Forelimb muscle (tissue), 1 donor: Measurements from ENCODE around the gene CWF19L1. TPM values are rescaled to one million over a fixed set of nuclear protein-coding genes. Genes with fewer than 3 reads are reported as not detected.
"Not testable (repeated sequence)": the region's sequence is repeated elsewhere in the genome, so short reads cannot be mapped to it uniquely, and the experiment has no call there.

Experiments used
- DNase-seq: peaks from one replicate; pipeline ENCODE4 v3.0.0-alpha.2; 2013; ENCODE audit warnings: low read depth
- polyA plus RNA-seq: library from polyadenylated mRNA; unstranded; fragments of 120-200 nt; gene quantifications from one replicate; pipeline ENCODE4 v1.2.1, GENCODE V29; 2013; ENCODE audit not compliant: insufficient read length

Gene CWF19L1
- 21.6 TPM for polyA plus RNA-seq

- peak; percentile 77 for DNase-seq
Observed at GRCh38 chr10:100267239-100268104, at the start of gene CWF19L1. CWF19L1 (minus strand) TSS chr10:100267638; CDS start chr10:100267593, 45 bp downstream.

DNA sequence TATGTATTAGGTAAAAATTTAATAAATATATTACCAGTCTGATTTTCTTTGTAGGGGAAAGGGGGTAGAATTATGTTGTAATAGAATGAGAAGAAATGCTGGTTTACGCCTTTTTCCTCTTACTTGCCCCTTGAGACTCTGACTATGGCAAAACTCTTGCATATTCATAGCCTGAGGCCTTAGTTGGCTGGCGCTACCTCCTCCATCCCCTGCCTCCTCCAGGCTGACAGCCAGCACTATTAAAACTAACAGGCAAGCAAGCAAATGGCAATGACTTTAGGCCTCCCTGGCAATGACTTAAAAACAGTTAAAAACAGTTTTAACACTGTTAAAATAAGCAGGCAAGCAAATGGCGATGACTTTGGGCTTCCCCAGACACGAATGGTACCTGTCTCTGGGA lies 48.2 kb upstream of the CWF19L1 start:
- no peak for DNase-seq

DNA sequence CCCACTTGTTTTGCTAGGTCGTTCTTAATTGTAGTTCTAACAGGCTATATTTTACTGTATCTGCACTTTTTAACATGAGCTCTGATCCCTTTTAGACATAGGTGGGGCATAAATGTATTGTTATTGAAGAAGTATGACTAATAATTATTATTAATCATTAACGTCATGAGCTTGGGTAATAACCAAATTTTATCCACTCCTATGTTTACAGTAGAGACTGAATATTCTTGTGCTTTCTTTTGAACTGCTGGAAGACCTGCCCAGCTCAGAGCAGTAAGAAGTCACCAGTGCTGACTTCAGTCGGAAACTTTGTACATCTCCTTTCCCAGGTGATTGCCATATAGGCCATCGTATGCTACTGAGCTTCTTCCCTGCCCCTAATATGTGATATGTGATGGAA lies 43.9 kb upstream of the CWF19L1 start:
- DNase-seq = no peak

- no peak for DNase-seq
Observed at GRCh38 chr10:100307684-100308083, 40.2 kb upstream of the CWF19L1 start.

DNA sequence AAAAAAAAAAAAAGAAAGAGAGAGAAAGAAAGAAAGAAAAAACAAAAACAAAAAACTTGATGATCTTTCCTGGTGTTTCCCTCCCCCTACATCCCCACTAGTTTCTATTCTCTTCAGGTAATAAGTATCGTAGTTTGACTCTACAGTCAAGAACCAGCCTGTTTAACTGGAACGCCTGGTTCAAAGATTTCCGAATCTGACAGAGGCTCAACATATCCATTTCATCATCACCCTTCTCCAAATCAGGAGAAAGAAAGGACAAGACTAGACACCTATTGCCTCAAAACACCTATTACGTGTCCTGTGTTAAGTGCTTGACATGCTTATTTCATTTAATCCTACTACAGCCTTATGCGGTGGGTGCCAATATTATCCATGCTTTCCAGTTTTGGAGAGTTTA lies 39.4 kb upstream of the CWF19L1 start:
- no peak for DNase-seq

GRCh38 chr10:100304414-100304813 lies 37.0 kb upstream of the CWF19L1 start:
- no peak for DNase-seq

GRCh38 chr10:100303724-100304319 lies 36.4 kb upstream of the CWF19L1 start:
- DNase-seq = no peak

DNA sequence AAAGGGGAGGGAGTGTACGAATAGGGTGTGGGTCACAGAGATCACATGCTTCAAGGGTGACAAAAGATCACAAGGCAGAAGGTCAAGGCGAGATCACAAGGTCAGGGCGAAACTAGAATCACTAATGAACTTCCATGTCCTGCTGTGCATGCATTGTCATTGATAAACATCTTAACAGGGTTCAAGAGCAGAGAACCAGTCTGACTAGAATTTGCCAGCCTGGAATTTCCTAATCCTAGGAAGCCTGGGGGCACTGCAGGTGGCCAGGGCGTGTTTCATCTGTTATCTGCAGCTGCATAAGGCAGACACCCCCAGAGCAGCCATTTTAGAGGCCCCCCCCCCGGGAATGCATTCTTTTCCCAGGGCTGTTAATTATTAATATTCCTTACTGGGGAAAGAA lies 33.7 kb upstream of the CWF19L1 start:
- not testable (repeated sequence) for DNase-seq

DNA sequence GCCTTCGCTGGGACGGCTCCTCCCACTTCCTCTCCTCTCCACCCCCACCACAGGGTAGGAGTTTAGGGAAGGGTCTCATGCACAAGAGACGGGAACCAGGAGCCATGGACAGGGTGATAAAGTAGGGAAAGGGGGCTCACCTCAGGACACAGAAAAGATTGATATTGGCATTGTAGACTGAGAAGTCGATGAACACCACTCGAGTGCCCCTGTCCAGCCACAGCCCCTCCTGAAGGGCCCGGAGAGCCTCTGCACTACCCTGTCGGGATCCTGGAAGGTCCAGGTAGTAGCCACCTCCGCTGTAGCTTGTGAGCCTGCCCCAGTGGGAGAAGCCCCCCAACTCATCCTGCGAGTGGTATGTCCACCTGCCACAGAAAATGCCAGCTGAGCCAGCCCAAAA lies 29.8 kb upstream of the CWF19L1 start:
- DNase-seq = no peak

GRCh38 chr10:100293066-100293465 lies 25.6 kb upstream of the CWF19L1 start:
- DNase-seq = no peak

DNA sequence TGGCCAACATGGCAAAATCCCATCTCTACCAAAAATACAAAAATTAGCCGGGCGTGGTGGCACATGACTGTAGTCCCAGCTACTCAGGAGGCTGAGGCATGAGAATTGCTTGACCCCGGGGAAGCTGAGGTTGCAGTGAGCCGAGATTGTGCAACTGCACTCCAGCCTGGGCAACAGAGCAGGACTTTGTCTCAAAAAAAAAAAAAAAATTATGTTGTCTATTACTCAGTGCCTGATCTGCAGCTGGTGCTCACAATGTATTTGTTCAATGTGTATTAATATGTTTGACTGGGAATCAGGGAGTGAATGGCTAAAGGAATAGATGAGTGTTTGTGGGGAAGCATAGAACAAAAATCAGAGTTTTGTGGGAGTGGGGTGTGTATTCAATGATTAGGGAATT lies 24.9 kb upstream of the CWF19L1 start:
- not testable (repeated sequence) for DNase-seq

GRCh38 chr10:100291356-100291755 lies 23.9 kb upstream of the CWF19L1 start:
- DNase-seq = no peak

GRCh38 chr10:100289641-100290040 lies 22.2 kb upstream of the CWF19L1 start:
- DNase-seq = no peak

DNA sequence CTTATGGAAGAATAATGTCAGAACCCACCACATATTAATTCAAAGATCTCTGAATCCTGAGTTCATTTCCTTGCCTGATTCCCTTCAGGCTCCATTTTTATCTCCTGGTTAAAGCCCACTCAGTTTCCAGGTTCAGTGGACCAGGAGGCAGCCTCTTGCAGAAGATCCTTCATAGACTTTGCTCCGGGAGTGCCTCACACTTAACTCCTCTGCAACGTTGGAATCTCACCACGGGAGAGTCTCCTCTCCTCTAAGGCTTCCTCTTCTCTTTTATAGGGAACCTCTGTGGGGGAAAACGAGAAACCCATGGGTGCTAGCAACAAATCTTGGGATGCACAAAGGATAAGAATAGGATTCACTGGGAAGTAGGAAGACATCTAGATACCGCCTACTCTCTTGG lies 20.8 kb upstream of the CWF19L1 start:
- no peak for DNase-seq

- DNase-seq = no peak
Observed at GRCh38 chr10:100287756-100288155, 20.3 kb upstream of the CWF19L1 start.

DNA sequence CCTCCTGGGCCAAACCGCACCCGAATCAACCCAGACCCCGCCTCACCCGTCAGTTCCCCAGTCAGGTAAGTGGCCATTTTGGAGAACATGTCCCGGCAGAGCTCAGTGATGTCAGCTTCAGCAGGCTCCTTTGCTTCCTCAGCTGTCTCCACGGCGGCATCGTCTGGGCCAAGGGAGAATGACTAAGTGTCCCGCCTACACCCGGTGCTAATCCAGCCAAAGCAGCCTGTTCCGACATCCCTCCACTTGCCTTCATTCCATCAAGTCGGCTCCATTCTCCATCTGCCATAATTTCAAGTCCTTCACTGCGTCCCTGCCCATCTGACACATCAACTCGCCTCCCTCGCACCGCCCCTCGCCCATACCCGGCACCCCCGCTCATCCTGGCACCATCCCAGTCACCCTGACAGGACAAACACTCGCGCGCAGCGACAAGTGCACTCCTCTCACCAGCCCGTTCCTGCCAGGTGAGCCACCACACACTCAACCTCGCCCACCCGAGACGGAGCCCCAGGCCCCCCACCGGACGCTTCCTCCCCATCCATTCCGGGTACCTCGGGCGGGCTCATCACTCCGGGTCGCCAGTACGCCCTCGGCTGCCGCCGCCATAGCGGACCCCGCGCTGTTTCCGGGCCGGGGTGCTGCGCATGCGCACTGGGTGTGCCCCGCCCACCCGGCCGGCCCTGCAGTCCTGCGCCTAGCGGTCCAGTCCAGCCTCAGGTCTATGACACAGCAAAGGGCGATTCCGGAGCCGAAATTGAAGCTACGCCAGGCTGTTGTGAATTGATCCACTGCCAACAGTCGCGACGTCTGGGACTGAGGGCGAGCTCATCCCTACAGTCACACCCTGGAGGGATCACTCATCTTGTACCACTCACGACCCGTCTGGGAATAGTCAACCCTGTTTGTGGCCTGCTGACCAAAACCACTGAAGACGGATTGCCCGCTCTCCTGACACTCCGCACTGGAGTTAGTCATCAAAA lies 18.9 kb upstream of the CWF19L1 start, which contains the start of gene BLOC1S2:
Gene BLOC1S2 (minus strand): TSS at position 630 of the 983 bp plus-strand sequence. CDS start 21 bp downstream, at position 609.
- DNase-seq = peak; percentile 55

GRCh38 chr10:100285326-100285725 lies 17.9 kb upstream of the CWF19L1 start:
- not testable (repeated sequence) for DNase-seq

- no peak for DNase-seq
Observed at GRCh38 chr10:100282907-100283306, 15.5 kb upstream of the CWF19L1 start.

DNA sequence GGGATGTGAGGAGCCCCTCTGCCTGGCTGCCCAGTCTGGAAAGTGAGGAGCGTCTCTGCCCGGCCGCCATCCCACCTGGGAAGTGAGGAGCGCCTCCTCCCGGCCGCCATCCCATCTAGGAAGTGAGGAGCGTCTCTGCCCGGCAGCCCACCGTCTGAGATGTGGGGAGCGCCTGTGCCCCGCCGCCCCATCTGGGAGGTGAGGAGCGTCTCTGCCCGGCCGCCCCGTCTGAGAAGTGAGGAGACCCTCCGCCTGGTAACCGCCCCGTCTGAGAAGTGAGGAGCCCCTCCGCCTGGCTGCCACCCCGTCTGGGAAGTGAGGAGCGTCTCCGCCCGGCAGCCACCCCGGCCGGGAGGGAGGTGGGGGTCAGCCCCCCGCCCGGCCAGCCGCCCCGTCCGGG lies 9.5 kb upstream of the CWF19L1 start:
- not testable (repeated sequence) for DNase-seq

GRCh38 chr10:100265821-100266485 lies 1.5 kb downstream of the CWF19L1 start:
- no peak for DNase-seq

DNA sequence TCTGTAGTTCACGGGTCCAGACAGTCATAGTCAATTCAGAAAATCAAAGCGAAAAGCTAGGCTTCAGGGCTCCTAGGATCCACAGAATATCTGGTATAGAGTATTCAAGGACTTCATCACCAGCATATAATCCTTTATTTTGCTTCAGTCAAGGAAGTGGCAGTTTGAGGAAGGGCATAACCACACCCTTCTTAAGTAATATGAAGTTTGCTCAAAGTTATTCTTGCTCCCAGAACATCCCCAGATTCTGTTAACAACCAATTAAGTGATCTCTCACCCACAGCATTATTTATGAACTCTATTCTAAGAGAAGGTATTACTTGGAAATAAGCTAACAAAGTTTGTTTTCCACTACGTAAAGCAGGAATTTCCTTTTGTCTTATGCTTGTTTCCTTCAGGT lies 13.2 kb downstream of the CWF19L1 start:
- DNase-seq = no peak
